Measurements from ENCODE around the gene UGT1A6.

Gene UGT1A6

DNA sequence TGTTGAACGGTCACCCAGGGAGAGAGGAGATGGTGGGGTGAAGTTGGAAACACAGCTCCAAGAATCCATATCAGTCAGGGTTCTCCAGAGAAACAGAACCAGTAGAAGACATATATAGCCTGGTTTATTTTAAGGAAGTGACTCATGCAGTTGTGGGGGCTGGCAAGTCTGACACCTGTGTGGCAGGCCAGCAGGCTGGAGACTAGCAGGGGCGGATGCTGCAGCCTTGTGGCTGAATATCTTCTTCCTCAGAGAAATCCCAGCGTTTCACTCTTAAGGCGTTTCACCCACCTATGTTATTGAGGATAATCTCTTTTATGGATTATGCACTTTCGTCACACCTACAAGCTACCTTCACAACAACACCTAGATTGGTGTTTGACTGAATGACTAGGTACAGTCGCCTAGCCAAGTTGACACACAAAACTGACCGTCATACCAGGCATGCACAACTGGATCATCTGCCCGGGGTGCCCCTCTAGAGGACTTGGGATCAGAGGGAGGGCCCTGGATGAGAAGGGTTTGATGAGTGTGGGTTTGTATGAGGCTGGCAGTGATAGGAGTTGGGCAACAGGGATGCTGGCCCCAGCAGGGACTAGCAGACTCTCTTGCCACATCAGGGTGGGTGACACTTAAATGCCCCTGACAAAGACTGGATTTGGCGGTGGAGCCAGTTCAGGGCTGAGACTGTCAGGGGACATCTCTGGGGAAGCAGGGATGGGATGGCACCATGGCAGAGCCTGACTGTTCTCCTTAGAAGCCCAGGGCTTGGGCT lies 108.9 kb downstream of the UGT1A6 start:
- DNase-seq (ENCODE audit: low read depth), result no peak
- no peak overlapping the region for H3K4me3 ChIP-seq (ENCODE audit: low read length)
- TF ChIP-seq, protein P1, sequence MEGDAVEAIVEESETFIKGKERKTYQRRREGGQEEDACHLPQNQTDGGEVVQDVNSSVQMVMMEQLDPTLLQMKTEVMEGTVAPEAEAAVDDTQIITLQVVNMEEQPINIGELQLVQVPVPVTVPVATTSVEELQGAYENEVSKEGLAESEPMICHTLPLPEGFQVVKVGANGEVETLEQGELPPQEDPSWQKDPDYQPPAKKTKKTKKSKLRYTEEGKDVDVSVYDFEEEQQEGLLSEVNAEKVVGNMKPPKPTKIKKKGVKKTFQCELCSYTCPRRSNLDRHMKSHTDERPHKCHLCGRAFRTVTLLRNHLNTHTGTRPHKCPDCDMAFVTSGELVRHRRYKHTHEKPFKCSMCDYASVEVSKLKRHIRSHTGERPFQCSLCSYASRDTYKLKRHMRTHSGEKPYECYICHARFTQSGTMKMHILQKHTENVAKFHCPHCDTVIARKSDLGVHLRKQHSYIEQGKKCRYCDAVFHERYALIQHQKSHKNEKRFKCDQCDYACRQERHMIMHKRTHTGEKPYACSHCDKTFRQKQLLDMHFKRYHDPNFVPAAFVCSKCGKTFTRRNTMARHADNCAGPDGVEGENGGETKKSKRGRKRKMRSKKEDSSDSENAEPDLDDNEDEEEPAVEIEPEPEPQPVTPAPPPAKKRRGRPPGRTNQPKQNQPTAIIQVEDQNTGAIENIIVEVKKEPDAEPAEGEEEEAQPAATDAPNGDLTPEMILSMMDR (conservative IDR thresholded peaks at IDR 0.05; ENCODE audit: low read length), result no peak

DNA sequence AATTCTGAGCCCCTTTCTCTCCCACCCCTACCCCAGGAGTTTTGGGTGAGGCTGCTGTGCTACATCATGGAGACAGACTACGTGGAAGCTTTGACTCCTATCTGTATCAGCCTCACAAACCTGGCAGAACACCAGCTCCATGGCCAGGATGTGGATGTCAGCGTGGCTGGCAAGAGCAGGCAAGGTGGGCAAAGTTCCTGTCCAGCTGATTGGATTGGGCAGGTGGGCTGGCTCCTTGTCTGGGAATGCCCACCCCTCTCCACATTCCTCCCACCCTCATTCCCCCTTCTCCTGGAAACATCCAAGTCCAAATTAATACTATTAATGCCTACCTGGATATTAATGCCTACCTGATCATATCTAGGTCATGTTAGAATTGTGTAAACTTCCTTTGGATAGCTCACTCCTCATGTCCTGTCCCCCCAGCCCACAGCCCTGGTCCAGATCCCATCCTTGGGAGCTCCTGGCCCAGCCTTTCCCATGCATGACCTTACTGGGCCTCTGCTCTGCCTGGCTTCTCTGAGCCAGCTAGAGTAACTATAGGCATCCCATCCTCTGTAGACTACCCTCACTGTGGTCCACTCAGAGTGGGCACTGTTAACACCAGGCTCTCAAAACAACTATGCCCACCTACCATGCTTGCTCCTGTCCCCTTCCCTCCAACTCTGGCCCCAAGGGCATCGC lies 109.6 kb downstream of the UGT1A6 start:
- no peak overlapping the region for H3K4me3 ChIP-seq (ENCODE audit: low read length)
- no peak for DNase-seq (ENCODE audit: low read depth)
- TF ChIP-seq, protein P1 (conservative IDR thresholded peaks at IDR 0.05; ENCODE audit: low read length), result no peak

DNA sequence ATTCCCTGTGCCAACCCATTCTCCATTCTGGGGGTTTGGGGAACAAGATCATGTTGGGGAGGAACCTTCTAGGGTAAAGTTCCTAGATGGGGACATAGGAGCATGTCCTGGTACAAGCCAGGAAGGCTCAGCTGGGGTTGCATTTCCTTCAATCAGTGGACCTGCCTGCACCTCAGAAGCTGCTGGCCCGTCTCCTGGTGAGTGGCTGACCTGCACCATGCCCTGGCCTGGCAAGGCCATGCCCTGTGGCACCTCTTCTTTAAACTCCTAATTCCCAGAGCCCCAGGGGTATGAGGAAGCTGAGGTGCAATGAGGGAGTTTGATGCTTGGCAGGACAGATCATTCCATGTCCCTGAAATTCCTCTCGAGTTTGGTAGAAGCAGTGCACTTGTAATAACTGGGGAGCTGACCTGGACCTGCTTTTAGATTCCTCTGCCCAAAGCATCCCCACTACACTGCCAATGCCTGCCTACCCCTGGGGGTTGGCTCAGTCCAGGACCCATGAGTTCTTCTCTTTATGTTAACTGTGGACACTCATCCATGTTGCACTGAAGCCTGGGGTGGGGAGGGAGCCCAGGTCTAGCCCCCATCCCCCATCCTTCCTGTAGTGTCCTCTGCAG lies 110.7 kb downstream of the UGT1A6 start:
- DNase-seq (ENCODE audit: low read depth), result no peak
- no peak overlapping the region for H3K4me3 ChIP-seq (ENCODE audit: low read length)
- TF ChIP-seq, protein P1 (conservative IDR thresholded peaks at IDR 0.05; ENCODE audit: low read length), result no peak

DNA sequence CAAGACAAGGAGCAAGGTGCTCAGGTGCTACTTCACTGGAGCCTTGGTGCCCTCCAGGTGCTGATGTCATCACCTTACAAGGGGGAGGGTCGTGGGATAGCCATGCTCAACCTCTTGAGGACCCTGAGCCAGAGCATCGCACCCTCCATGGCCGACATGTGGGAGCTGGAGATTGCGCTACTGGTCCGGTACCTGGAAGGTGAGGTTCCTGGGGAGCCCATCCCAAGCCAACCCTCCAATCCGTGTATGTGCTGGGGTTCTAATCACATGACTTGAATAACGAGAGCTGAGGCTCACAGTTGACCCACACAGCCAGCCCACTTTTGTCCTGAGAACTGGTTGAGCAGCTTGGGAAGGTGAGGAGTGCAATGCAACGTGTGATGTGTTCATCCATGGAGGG lies 111.3 kb downstream of the UGT1A6 start:
- no peak for DNase-seq (ENCODE audit: low read depth)
- TF ChIP-seq, protein P1 (conservative IDR thresholded peaks at IDR 0.05; ENCODE audit: low read length), result no peak
- H3K4me3 ChIP-seq (ENCODE audit: low read length), result no peak overlapping the region

DNA sequence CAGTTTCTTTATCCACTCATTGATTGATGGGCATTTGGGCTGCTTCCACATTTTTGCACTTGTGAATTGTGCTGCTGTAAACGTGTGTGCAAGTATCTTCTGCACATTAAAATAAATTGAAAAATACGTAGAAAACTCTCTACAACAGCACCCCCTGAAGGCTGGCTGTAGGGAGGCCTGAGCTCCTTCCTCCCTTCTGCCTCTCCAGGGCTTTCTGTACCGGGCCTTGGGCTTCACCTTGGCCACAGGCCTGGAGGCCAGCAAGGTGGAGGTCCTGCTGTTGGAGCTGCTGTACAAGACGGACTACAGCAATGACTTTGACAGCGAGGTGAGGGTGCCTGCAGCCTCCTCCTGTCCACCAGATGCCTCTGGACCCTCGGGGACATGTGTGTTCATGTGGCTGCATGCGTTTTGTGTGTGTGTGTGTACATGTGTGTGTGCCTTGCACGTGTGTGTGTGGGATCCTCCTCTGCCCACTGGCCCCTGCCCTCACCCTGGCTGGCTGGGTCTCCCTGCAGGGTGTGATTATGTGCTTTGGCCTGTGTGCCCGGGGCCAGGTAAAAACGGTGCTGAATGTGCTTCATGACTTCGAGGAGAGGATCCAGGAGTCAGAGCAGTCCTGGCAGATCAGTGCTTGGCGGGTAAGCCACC lies 114.7 kb downstream of the UGT1A6 start:
- no peak for DNase-seq (ENCODE audit: low read depth)
- TF ChIP-seq, protein P1 (conservative IDR thresholded peaks at IDR 0.05; ENCODE audit: low read length), result no peak
- H3K4me3 ChIP-seq (ENCODE audit: low read length), result no peak overlapping the region

DNA sequence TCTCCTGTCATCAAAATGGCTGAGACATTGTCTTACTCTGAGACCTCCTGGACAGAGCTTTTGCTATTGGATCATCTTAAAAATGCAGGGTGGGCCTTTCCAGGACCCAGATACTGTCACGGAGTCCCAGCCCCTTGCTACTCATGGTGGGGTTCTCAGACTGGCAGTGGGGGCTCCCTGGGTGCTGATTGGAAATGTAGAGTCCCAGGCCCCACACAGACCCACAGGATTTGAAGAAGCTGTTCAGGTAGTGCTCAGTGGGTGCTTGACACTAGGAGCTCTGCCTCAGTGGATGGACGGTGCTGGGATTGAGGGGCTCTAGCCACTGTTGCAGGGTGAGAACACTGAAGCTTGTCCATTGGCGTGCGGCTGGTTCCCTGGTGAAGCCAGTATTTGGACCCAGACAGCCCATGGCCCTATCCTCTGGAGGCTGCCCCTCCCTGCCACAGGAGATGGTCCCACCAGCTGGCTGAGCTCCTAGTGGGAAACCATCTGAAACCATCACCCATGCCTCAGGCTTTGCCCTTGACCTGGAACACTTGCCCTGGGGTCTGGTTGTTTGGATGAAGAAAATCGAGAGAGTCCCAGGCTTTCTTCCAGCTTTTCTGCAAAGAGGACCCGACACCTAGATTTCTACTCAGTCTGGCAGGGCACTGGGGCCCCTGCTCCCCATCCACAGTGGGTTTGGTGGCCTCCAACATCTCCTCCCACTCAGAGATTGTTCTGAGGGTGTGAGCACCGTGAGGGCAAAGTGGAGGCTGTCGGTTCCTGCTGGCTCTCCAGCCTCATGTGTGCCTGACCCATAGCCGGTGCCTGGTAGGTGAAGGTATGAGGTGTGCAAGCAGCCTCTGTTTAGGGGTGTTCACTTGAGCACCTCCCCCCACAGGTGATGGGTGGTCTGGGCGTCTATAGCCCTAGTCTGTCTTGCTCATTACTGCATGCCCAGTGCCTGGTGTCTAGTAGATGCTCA lies 115.6 kb downstream of the UGT1A6 start:
- H3K4me3 ChIP-seq (ENCODE audit: low read length), result no peak overlapping the region
- TF ChIP-seq, protein P1 (conservative IDR thresholded peaks at IDR 0.05; ENCODE audit: low read length), result no peak
- no peak for DNase-seq (ENCODE audit: low read depth)

Data from AG10803 (cell line).